Lower leg skin (tissue), 4 donors: ENCODE results near the gene AHNAK2. TPM values are rescaled to one million over a fixed set of nuclear protein-coding genes. Genes with fewer than 3 reads are reported as not detected.

Source experiments
- DNase-seq, 2 donors: peaks; one replicate each; pipeline ENCODE4 v3.0.0-alpha.2; 2019; ENCODE audit warnings: low spot score in 2 of 2
- H3K4me3 ChIP-seq: fragments of 200-600 bp; sonication (generic); 2 replicates; pipeline ENCODE4 v1.5.1; 2017; ENCODE audit warnings: mild to moderate bottlenecking, low read depth; ENCODE audit not compliant: poor library complexity, severe bottlenecking
- CTCF ChIP-seq, 3 donors: fragments of 450-650 bp; IDR thresholded peaks; one replicate each; pipeline ENCODE4 v1.5.1; 2016; ENCODE audit warnings: antibody characterized with exemption in 3 of 3, mild to moderate bottlenecking in 3 of 3, moderate library complexity in 2 of 3
- POLR2A ChIP-seq, 2 donors: fragments of 450-650 bp; IDR thresholded peaks; one replicate each; pipeline ENCODE4 v1.6.1; 2016 to 2017; ENCODE audit warnings: antibody characterized with exemption in 2 of 2, mild to moderate bottlenecking in 1 of 2, moderate library complexity in 1 of 2
- WGBS, 2 donors: methylation state at CpG; one replicate each; pipeline ENCODE4 v1.1.5; 2018; 5-methylcytosine and 5-hydroxymethylcytosine counted together
- intact Hi-C: fragments of 100-400 bp; cut with DNase I; formaldehyde crosslinking; loops from one replicate; pipeline ENCODE4 v1.15.0; 2023; ENCODE audit warnings: low total_unique reads
- total RNA-seq, 4 donors: library from RNA; depleted of rRNA; stranded (reverse); fragments of >200 nt; gene quantifications; one replicate each; pipeline ENCODE4 v1.1.0, GENCODE V29; 2016

Gene AHNAK2
- total RNA-seq, 4 donors from 2014 or later: 671 to 950 (median 756) TPM

- 76 to 78% methylated on average over 4 of the region's 4 CpGs for WGBS, 2 donors
- TF ChIP-seq POLR2A (IDR thresholded peaks at IDR 0.05) (no peak), CTCF (IDR thresholded peaks at IDR 0.05) (no peak)
- intact Hi-C loops: no loop called here
- DNase-seq: no peak
- no peak overlapping the region for H3K4me3 ChIP-seq
Observed at GRCh38 chr14:105023791-105024480, 45.8 kb upstream of the AHNAK2 start.

- WGBS, 2 donors: 68 to 81% methylated on average over 11 of the region's 11 CpGs
- no peak for DNase-seq
- TF ChIP-seq POLR2A (IDR thresholded peaks at IDR 0.05) (no peak), CTCF (IDR thresholded peaks at IDR 0.05) (no peak)
- intact Hi-C loops: no loop called here
- no peak overlapping the region for H3K4me3 ChIP-seq
Observed at GRCh38 chr14:105023144-105023543, 45.0 kb upstream of the AHNAK2 start.

GRCh38 chr14:105022276-105022670 lies 44.1 kb upstream of the AHNAK2 start:
- no peak overlapping the region for H3K4me3 ChIP-seq
- intact Hi-C loops: no loop called here
- no peak for TF ChIP-seq POLR2A (IDR thresholded peaks at IDR 0.05)
- no peak for TF ChIP-seq CTCF (IDR thresholded peaks at IDR 0.05)
- no peak for DNase-seq
- WGBS, 2 donors: 85 to 89% methylated on average over 2 of the region's 2 CpGs

DNA sequence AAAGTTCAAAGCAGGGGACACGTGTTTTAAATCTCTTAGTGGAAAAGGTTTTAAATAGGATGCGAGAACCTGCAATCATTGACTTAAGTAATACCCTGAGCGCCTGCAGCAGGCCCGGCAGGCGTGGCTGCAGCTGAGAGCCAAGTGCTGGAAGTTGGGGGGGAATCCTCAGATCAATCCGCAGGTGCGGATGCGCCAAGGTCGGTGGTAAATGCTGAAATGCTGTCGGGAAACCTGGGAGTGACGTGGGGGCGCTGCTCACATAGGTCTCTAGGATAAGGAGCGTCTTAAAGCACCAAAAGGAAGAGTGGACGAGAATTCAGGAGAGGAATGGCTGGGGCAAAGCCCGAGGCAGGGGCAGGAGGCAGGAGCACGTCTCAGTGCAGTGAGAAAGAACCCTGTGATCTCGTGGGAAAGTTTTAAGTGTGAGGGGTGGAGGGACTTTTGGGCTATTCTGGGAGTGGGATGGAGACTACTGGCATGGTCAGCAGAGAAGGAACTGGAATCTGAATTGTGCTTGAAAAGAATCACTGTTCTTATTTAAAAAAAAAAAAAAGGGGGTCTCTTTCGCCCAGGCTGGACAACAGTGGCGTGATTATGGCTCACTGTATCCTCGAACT lies 43.6 kb upstream of the AHNAK2 start:
- intact Hi-C loops: no loop called here
- no peak for DNase-seq
- H3K4me3 ChIP-seq: peak overlapping the region; percentile 48
- 11 to 12% methylated on average over 20 of the region's 20 CpGs for WGBS, 2 donors
- TF ChIP-seq CTCF (IDR thresholded peaks at IDR 0.05) (no peak), POLR2A (IDR thresholded peaks at IDR 0.05) (no peak)

GRCh38 chr14:105020815-105021655 lies 42.9 kb upstream of the AHNAK2 start, which contains the start of gene CDCA4:
Gene CDCA4 (minus strand): TSS chr14:105021083. CDS start chr14:105011929, 9,154 bp downstream.
- peak; percentile 94 to 99 for DNase-seq
- peak within 1 kb of the TSS; percentile 73 for H3K4me3 ChIP-seq
- TF ChIP-seq CTCF (IDR thresholded peaks at IDR 0.05) (no peak), POLR2A (IDR thresholded peaks at IDR 0.05) (peak in 1 of 2 donors; percentile 54)
- 0 to 3% methylated on average over 21 to 70 of the region's 115 CpGs for WGBS, 2 donors
- intact Hi-C loops: no loop called here
